HG03457 (cell line): Measurements from ENCODE around the gene MCCC1.
"Not testable (repeated sequence)": the region's sequence is repeated elsewhere in the genome, so short reads cannot be mapped to it uniquely, and the experiment has no call there.

Experiments used
- ATAC-seq: cut with Tn5 transposase; IDR thresholded peaks from one replicate; pipeline ENCODE4 v1.9.1; 2021; ENCODE audit warnings: moderate number of reproducible peaks; ENCODE audit not compliant: unreplicated experiment

Gene MCCC1

DNA sequence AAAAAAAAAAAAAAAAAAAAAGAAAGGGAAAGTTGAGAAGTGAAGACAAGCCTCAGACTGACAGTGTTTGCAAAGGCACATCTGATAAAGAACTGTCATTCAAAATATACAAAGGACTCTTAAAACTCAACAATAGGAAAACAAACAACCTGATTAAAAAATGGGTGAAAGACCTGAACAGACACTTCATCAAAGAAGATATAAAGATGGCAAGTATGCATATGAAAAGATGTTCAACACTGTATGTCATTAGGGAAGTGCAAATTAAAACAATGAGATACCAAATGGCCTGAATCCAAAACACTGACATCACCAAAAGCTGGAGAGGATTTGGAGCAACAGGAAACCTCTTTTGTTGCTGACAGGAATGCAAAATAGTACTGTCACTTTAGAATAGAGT, 48.6 kb downstream of the MCCC1 start:
- no peak for ATAC-seq

DNA sequence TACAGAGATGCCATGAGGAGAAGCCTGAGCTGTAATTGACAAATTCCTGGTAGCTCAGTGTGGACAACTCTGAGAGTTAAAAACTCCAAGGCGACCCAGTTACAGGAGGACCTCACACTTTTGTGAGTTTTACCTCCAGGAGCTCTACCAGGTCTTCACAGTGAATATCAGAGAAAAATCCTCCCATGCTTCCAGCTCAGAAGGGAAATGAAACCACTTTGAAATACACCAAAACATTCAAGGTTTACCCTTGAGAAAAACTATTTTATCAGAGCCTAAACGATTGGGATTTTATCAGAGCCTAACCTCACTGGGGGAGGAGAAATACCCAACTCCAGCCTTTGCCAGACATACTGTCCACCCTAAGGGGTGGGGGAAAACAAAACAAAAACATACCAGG, 52.4 kb downstream of the MCCC1 start:
- no peak for ATAC-seq

DNA sequence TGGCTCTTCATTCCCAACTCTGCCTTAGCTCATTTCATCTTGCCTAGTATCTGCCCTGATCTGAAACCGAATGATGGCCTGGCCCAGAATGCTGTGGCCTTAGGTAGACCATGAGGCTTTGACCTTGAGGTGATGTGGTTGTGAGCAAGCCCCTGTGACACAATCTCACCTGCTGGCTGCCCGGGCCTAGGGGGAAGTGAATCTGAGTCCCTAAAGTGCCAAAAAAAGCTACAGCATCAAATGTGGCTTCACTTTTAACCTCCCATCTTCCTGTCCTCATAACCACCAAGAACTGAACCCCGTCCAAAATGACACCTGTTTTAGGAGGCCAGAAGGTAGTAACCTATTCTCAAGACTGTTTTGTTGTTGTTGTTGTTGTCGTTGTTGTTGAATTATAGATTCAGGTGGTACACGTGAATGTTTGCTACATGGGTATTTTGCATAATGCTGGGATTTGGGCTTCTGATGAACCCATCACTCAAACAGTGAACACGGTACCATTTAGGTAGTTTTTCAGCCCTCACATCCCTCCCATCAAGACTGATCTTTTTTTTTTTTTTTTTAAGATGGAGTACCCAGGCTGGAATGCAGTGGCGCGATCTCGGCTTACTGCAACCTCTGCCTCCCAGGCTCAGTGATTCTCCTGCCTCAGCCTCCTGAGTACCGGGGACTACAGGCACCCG, 54.6 kb downstream of the MCCC1 start:
- peak; percentile 97 for ATAC-seq

DNA sequence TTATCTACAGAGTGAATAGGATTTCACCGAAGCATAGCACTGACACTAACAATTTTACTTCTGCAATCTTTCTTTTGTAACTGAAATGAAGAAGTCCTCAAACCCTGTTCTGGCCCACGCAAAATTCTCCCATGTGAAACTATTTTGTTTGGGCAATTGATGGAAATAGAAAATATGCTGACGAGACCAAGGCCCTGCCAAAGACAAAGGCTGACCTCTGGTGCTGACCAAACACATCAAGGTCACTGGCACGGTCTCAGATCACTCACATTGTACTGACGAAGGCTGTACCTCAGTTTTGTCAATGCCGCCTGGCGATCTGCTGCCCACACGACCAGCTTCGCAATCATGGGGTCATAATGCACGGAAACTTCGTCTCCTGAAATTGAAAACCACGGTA, 60.5 kb downstream of the MCCC1 start:
- ATAC-seq = no peak

DNA sequence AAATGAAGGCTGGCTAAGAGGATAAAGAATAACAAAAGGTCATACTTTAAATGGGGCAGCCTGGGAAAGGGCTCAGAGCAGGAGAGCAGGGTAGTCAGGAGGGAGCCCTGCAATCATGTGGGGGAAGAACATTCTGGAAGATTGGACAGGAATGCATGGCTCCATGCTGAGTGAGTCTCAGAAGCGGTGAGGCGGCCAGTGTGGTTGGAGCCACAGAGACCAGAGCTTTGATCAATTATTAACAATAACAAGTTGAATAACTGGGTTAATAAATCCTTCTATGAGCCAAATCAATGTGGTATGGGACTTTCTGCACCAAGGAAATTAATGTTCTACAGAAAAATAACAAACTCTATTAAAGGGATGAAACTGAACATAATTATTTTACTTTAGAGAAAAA, 61.1 kb downstream of the MCCC1 start:
- ATAC-seq = peak; percentile 89

- ATAC-seq = no peak
Measured at GRCh38 chr3:183033746-183034145, 65.5 kb downstream of the MCCC1 start.

- ATAC-seq = no peak
Measured at GRCh38 chr3:183032880-183033555, 66.3 kb downstream of the MCCC1 start.

DNA sequence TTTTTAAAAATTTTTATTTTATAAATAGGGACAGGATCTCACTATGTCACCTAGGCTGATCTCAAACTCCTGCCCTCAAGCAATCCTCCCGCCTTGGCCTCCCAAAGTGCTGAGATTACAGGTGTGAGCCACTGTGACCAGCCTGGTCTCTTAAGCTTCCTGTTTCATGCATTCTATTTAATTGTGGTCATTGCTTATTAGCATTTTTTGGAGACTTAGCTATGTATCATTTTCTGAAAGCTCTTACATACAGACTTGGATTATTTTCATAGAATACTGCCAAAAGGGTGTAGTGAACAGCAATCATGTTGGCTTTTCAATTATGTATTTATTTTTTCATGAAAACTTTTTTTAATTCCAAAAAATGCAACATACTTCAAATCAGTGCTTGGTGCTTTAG, 67.5 kb downstream of the MCCC1 start:
- no peak for ATAC-seq

DNA sequence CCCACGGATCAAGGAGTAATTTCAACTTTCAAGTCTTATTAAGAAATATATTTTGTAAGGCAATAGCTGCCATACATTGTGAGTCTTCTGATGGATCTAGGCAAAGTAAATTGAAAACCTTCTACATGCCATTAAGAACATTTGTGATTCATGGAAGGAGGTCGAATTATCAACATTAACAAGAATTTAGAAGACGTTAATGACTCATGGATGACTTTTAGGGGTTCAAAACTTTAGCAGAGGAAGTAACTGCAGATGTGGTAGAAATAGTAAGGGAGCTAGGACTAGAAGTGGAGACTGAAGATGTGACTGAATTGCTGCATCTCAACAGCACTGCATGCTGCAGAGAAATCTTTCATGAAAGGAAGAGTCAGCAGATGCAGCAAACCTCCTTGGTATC, 70.9 kb downstream of the MCCC1 start:
- no peak for ATAC-seq

DNA sequence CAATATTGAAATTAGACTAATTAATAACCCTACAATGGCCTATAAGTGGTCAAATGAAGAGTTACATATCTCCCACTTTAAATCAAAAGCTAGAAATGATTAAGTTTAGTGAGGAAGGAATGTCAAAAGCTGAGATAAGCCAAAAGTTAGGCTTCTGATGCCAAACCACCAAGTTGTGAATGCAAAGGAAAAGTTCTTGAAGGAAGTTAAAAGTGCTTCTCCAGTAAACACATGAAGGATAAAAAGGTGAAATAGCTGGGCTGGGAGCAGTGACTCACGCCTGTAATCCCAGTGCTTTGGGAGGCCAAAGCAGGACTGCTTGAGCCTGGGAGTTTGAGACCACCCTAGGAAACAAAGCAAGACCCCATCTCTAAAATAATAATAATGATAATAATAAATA, 72.0 kb downstream of the MCCC1 start:
- no peak for ATAC-seq

DNA sequence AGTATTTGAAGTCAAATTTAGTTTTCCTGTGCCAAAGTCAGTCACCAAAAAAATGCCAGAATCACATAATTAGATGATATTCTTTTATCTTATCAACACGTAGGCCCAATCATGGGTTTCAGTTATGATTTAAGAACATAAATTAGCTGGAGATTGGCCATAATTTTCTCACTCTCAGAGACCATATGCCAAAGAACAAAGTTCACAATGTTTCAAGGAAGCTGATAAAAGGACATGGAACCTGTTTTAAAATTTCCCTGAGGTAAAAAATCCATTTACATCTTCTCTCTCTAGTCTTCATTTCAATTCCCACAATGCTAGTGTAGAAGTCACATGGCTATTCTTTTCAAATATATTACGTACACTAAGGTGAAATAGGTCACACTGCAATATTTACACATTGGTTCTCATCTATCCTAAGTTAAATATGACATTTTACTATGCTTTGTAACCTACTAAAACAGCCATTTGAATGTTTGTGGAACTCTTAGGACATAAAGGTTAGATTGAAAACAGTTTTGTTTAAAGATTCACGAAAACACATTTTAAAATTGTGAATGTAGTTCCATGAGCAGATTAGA, 76.3 kb downstream of the MCCC1 start:
- no peak for ATAC-seq

- ATAC-seq = no peak
Measured at GRCh38 chr3:183018421-183019192, 80.7 kb downstream of the MCCC1 start.

- ATAC-seq = no peak
Measured at GRCh38 chr3:183015185-183015584, 84.1 kb downstream of the MCCC1 start.

DNA sequence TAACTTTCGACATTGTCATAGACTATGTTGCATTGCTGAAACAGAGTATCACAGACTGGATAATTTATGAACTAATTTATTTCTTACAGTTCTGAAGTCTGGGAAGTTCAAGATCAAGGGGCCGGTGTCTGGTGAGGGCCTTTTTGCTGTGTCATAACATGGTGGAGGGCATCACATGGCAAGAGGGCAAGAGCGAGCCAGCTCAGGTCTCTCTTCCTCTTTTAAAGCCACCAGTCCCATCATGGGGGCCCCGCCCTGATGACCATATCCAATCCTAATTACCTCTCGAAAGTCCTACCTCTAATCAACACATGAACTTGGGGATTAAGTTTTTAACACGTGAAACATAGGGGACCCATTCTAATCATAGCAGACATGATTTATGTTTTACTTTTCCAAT, 85.4 kb downstream of the MCCC1 start:
- ATAC-seq = no peak

DNA sequence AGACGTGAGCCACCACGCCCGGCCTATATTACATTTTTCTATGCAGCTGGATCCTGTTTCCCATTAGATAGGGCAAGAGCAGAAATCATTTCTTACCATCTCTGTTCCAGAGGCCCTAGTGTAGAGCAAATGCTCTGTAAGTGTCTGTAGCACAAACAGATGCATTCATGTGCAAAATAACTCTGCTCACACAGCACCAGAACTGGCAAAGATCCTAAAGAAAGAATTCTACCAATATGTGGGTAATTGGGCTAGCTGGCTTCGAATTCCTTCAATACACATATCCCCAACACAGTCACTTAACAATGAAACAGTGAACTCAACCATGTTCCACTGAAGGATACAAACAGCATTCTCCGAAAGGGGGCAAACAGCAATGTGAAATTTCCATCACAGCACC, 86.2 kb downstream of the MCCC1 start:
- ATAC-seq = no peak

GRCh38 chr3:183008800-183009199, 90.5 kb downstream of the MCCC1 start:
- ATAC-seq = no peak

DNA sequence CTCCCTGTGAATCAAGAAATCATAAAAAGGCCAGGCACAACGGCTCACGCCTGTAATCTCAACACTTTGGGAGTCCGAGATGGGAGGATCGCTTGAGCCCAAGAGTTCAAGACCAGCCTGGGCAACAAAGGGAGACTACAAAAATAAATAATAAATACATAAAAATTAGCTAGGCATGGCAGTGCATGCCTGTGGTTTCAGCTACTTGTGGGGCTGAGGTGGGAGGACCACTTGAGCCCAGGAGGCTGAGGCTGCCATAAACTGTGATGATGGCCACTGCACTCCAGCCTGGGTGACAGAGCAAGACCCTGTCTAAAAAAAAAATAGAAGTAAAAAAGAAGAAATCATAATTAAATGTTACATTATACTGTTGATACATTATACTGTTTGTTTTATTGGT, 91.0 kb downstream of the MCCC1 start:
- no peak for ATAC-seq

GRCh38 chr3:183006396-183007002, 92.8 kb downstream of the MCCC1 start:
- no peak for ATAC-seq

- ATAC-seq = no peak
Measured at GRCh38 chr3:182999767-183000166, 99.5 kb downstream of the MCCC1 start.

GRCh38 chr3:182993486-182994201, 105.7 kb downstream of the MCCC1 start:
- not testable (repeated sequence) for ATAC-seq

GRCh38 chr3:182989566-182989965, 109.7 kb downstream of the MCCC1 start:
- ATAC-seq = no peak
